Liver (tissue), 3 donors: ENCODE results near the gene MYOF.

Experiments
- EGR1 ChIP-seq, 2 donors: IDR thresholded peaks; 2 replicates each; pipeline ENCODE4 v1.6.1; 2016 to 2018; ENCODE audit warnings: antibody characterized with exemption in 2 of 2, low read depth in 2 of 2
- FOXA2 ChIP-seq: IDR thresholded peaks from 2 replicates; pipeline ENCODE4 v1.6.1; 2016; ENCODE audit warnings: antibody characterized with exemption
- JUND ChIP-seq, 2 donors: IDR thresholded peaks; 2 replicates each; pipeline ENCODE4 v1.6.1; 2016; ENCODE audit warnings: antibody characterized with exemption in 2 of 2
- NR2F2 ChIP-seq: IDR thresholded peaks from 2 replicates; pipeline ENCODE4 v1.6.1; 2016; ENCODE audit warnings: antibody characterized with exemption
- RAD21 ChIP-seq, 2 donors: IDR thresholded peaks; 2 replicates each; pipeline ENCODE4 v1.6.1; 2016; ENCODE audit warnings: antibody characterized with exemption in 2 of 2, mild to moderate bottlenecking in 2 of 2
- RXRA ChIP-seq, 2 donors: IDR thresholded peaks; 2 replicates each; pipeline ENCODE4 v1.6.1; 2017 to 2018; ENCODE audit warnings: antibody characterized with exemption in 2 of 2, mild to moderate bottlenecking in 1 of 2
- SP1 ChIP-seq: IDR thresholded peaks from 2 replicates; pipeline ENCODE4 v1.6.1; 2018; ENCODE audit warnings: antibody characterized with exemption, mild to moderate bottlenecking
- TAF1 ChIP-seq: conservative IDR thresholded peaks from 2 replicates; pipeline ENCODE4 v1.6.1; 2016; ENCODE audit warnings: antibody characterized with exemption, mild to moderate bottlenecking
- YY1 ChIP-seq: IDR thresholded peaks from 2 replicates; pipeline ENCODE4 v1.6.1; 2016; ENCODE audit warnings: antibody characterized with exemption, mild to moderate bottlenecking
- TF ChIP-seq, protein P1 (sequence below): fragments of 150-350 bp; IDR thresholded peaks from 2 replicates; pipeline ENCODE4 v1.5.1; 2017; ENCODE audit warnings: improper control_type of control experiment, low read depth, low read length; ENCODE audit not compliant: missing input control
- TF ChIP-seq, protein P2 (sequence below): IDR thresholded peaks from 2 replicates; pipeline ENCODE4 v1.6.1; 2016; ENCODE audit warnings: antibody characterized with exemption, mild to moderate bottlenecking
- TF ChIP-seq, protein P3 (sequence below): IDR thresholded peaks from 2 replicates; pipeline ENCODE4 v1.6.1; 2016; ENCODE audit warnings: antibody characterized with exemption
- TF ChIP-seq, protein P4 (sequence below): IDR thresholded peaks from 2 replicates; pipeline ENCODE4 v1.6.1; 2016; ENCODE audit warnings: antibody characterized with exemption
- donor health status: healthy.
- donor health status: healthy.

DNA sequence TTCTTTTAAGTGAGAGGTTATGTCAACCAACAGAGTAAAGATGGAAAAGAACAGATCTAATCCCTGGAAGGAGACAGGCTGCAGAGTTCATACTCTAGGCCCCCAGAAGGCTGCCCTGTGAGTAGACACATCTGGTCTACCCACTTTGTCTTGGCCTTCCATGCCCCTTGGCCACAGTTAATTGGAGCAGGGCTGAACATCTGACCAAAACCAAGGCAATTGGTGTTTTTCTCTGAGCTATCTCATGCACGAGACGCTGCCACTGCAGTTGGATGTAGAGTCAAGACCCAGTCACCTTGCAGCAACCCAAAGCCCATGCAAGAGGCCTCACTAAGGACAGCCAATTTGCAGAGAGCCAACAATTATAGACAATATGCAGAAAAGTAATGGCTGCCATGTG lies 9.0 kb downstream of the MYOF start:
- no peak for TF ChIP-seq YY1
- no peak for TF ChIP-seq SP1
- TF ChIP-seq, protein P1, sequence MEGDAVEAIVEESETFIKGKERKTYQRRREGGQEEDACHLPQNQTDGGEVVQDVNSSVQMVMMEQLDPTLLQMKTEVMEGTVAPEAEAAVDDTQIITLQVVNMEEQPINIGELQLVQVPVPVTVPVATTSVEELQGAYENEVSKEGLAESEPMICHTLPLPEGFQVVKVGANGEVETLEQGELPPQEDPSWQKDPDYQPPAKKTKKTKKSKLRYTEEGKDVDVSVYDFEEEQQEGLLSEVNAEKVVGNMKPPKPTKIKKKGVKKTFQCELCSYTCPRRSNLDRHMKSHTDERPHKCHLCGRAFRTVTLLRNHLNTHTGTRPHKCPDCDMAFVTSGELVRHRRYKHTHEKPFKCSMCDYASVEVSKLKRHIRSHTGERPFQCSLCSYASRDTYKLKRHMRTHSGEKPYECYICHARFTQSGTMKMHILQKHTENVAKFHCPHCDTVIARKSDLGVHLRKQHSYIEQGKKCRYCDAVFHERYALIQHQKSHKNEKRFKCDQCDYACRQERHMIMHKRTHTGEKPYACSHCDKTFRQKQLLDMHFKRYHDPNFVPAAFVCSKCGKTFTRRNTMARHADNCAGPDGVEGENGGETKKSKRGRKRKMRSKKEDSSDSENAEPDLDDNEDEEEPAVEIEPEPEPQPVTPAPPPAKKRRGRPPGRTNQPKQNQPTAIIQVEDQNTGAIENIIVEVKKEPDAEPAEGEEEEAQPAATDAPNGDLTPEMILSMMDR: no peak
- no peak for TF ChIP-seq EGR1 (IDR thresholded peaks at IDR 0.05; ENCODE audit: low read depth in 2 of 2)
- no peak for TF ChIP-seq TAF1
- no peak for TF ChIP-seq FOXA2
- TF ChIP-seq RAD21 (IDR thresholded peaks at IDR 0.05): no peak
- TF ChIP-seq, protein P2, sequence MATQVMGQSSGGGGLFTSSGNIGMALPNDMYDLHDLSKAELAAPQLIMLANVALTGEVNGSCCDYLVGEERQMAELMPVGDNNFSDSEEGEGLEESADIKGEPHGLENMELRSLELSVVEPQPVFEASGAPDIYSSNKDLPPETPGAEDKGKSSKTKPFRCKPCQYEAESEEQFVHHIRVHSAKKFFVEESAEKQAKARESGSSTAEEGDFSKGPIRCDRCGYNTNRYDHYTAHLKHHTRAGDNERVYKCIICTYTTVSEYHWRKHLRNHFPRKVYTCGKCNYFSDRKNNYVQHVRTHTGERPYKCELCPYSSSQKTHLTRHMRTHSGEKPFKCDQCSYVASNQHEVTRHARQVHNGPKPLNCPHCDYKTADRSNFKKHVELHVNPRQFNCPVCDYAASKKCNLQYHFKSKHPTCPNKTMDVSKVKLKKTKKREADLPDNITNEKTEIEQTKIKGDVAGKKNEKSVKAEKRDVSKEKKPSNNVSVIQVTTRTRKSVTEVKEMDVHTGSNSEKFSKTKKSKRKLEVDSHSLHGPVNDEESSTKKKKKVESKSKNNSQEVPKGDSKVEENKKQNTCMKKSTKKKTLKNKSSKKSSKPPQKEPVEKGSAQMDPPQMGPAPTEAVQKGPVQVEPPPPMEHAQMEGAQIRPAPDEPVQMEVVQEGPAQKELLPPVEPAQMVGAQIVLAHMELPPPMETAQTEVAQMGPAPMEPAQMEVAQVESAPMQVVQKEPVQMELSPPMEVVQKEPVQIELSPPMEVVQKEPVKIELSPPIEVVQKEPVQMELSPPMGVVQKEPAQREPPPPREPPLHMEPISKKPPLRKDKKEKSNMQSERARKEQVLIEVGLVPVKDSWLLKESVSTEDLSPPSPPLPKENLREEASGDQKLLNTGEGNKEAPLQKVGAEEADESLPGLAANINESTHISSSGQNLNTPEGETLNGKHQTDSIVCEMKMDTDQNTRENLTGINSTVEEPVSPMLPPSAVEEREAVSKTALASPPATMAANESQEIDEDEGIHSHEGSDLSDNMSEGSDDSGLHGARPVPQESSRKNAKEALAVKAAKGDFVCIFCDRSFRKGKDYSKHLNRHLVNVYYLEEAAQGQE: no peak
- no peak for TF ChIP-seq NR2F2
- TF ChIP-seq, protein P3, sequence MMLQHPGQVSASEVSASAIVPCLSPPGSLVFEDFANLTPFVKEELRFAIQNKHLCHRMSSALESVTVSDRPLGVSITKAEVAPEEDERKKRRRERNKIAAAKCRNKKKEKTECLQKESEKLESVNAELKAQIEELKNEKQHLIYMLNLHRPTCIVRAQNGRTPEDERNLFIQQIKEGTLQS: no peak
- no peak for TF ChIP-seq JUND (IDR thresholded peaks at IDR 0.05)
- no peak for TF ChIP-seq RXRA (IDR thresholded peaks at IDR 0.05)
- TF ChIP-seq, protein P4, sequence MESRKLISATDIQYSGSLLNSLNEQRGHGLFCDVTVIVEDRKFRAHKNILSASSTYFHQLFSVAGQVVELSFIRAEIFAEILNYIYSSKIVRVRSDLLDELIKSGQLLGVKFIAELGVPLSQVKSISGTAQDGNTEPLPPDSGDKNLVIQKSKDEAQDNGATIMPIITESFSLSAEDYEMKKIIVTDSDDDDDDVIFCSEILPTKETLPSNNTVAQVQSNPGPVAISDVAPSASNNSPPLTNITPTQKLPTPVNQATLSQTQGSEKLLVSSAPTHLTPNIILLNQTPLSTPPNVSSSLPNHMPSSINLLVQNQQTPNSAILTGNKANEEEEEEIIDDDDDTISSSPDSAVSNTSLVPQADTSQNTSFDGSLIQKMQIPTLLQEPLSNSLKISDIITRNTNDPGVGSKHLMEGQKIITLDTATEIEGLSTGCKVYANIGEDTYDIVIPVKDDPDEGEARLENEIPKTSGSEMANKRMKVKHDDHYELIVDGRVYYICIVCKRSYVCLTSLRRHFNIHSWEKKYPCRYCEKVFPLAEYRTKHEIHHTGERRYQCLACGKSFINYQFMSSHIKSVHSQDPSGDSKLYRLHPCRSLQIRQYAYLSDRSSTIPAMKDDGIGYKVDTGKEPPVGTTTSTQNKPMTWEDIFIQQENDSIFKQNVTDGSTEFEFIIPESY: no peak
